Uterus (tissue), 2 donors: Measurements from ENCODE around the gene INAFM2.

Experiments
- CTCF ChIP-seq, 4 experiments: fragments of 200-600 bp in 2 of 4; fragments of 450-650 bp in 2 of 4; sonication (generic) in 2 of 4; IDR thresholded peaks; one replicate each; pipeline ENCODE4 v1.5.1; 2016 to 2019; ENCODE audit warnings: antibody characterized with exemption in 4 of 4, mild to moderate bottlenecking in 2 of 4, moderate library complexity in 1 of 4
- POLR2A ChIP-seq, 2 donors: fragments of 450-650 bp; IDR thresholded peaks; one replicate each; pipeline ENCODE4 v1.6.1; 2016; ENCODE audit warnings: antibody characterized with exemption in 2 of 2, mild to moderate bottlenecking in 1 of 2, moderate library complexity in 1 of 2

GRCh38 chr15:40285554-40286011 lies 37.9 kb upstream of the INAFM2 start:
- TF ChIP-seq CTCF (IDR thresholded peaks at IDR 0.05) (no peak), POLR2A (IDR thresholded peaks at IDR 0.05) (no peak)
